Activated CD8-positive, alpha-beta T cell treated with anti-CD3 and anti-CD28 coated beads for 36 hours (primary cell): Measurements from ENCODE around the gene OGFR. TPM values are rescaled to one million over a fixed set of nuclear protein-coding genes. Genes with fewer than 3 reads are reported as not detected.

Experiments
- ATAC-seq: fragments of 200-7000 bp; cut with Tn5 transposase; one replicate; pipeline ENCODE4 v1.10.0; 2021; ENCODE audit warnings: mild to moderate bottlenecking, moderate library complexity
- CTCF ChIA-PET: fragments of 350-600 bp; sonication (Branson Sonifier 250); formaldehyde crosslinking; loops from one replicate; lab custom pipeline; 2021; ENCODE audit warnings: antibody characterized with exemption; lab: Charles Lee
- POLR2A ChIA-PET: fragments of 350-600 bp; sonication (Branson Sonifier 250); formaldehyde crosslinking; loops from one replicate; lab custom pipeline; 2021; ENCODE audit warnings: antibody characterized with exemption; lab: Charles Lee
- DNase-seq: peaks from one replicate; pipeline ENCODE4 v3.0.0-alpha.2; 2020
- H3K27ac Mint-ChIP-seq: one replicate; pipeline ENCODE4 v1.8.0; 2021; ENCODE audit warnings: mild to moderate bottlenecking, mixed read lengths
- H3K27me3 Mint-ChIP-seq: one replicate; pipeline ENCODE4 v1.8.0; 2021; ENCODE audit warnings: mixed read lengths
- H3K36me3 Mint-ChIP-seq: one replicate; pipeline ENCODE4 v1.8.0; 2021; ENCODE audit warnings: low read depth, mixed read lengths
- H3K4me1 Mint-ChIP-seq: one replicate; pipeline ENCODE4 v1.8.0; 2021; ENCODE audit warnings: low read depth, mixed read lengths
- H3K4me3 Mint-ChIP-seq: one replicate; pipeline ENCODE4 v1.8.0; 2021; ENCODE audit warnings: mild to moderate bottlenecking, moderate library complexity, mixed read lengths
- H3K9me3 Mint-ChIP-seq: one replicate; pipeline ENCODE4 v1.8.0; 2021; ENCODE audit warnings: mixed read lengths
- intact Hi-C: fragments of 100-400 bp; cut with micrococcal nuclease; formaldehyde crosslinking; loops from one replicate; pipeline ENCODE4 v1.10.0; 2022
- total RNA-seq, 2 experiments: library from RNA; stranded (reverse); gene quantifications; one replicate each; pipeline ENCODE4 v1.2.3, GENCODE V29; 2021
- TF ChIP-seq, protein P1 (sequence below): fragments of 200-600 bp; IDR thresholded peaks from one replicate; pipeline ENCODE4 v1.8.0; 2022; ENCODE audit warnings: antibody characterized with exemption, mild to moderate bottlenecking

The OGFR gene
- total RNA-seq, 2 experiments from 2014 or later: 53.6 to 55.2 TPM

DNA sequence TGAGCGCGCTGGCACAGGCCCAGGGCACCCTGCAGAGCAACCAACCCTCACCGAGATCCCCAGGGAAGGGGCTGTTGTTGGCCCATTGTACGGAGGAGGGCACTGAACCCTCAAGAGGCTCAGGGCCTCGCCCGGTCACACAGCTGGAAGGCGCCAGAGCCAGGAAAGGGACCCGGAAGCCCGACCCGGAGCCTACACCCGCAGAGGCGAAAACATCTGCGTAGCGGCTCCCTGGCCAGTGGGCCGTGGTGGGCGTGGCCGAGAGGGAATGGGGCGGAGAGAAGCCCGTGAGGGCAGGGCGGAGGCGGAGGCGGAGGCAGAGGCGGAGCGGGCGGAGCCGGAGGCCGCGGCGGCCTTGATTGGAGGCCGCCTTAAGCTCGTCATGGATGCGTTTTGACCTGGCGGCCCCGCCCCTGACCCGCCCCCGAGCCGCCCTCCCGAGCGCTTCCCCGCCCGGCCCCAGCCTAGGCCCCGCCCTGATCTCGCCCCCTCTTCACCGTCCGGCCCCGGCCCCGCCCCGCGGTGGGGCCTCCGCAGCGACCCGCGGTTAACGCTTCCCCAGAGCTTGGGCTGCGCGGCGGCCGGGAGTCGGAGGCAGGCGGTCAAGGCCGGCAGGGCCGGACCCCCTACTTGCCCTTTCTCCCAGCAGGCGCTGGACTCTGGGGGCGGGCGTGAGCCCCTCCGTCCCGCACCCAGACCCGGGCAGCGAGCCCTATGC, 10.5 kb upstream of the OGFR start:
- ATAC-seq: peak; percentile 82
- Mint-ChIP-seq H3K27ac (peak overlapping the region; percentile 91), H3K4me3 (peak overlapping the region; percentile 83), H3K36me3 (peaks cover 16% of the 10 kb centered on the region), H3K4me1 (peaks cover 34% of the 10 kb centered on the region), H3K27me3 (no peaks in the 10 kb centered on the region), H3K9me3 (no peaks in the 10 kb centered on the region)
- intact Hi-C loops: loop anchor here (5.0 to 10.0 kb wide), 2 partner anchors 139 to 292 kb away; no protein-coding TSS in a partner anchor
- ChIA-PET POLR2A (interaction anchor here (1.0 to 3.6 kb wide), 6 partner anchors 10 to 178 kb away, joined by 3 to 12 read pairs (median 8); partner anchors contain the start of gene SLCO4A1), CTCF (interaction anchor here (0.9 to 4.7 kb wide), 6 partner anchors 10 to 176 kb away, joined by 3 to 33 read pairs (median 4); partner anchors contain the start of gene SLCO4A1)
- DNase-seq: peak; percentile 97
- TF ChIP-seq, protein P1, sequence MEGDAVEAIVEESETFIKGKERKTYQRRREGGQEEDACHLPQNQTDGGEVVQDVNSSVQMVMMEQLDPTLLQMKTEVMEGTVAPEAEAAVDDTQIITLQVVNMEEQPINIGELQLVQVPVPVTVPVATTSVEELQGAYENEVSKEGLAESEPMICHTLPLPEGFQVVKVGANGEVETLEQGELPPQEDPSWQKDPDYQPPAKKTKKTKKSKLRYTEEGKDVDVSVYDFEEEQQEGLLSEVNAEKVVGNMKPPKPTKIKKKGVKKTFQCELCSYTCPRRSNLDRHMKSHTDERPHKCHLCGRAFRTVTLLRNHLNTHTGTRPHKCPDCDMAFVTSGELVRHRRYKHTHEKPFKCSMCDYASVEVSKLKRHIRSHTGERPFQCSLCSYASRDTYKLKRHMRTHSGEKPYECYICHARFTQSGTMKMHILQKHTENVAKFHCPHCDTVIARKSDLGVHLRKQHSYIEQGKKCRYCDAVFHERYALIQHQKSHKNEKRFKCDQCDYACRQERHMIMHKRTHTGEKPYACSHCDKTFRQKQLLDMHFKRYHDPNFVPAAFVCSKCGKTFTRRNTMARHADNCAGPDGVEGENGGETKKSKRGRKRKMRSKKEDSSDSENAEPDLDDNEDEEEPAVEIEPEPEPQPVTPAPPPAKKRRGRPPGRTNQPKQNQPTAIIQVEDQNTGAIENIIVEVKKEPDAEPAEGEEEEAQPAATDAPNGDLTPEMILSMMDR: no peak

DNA sequence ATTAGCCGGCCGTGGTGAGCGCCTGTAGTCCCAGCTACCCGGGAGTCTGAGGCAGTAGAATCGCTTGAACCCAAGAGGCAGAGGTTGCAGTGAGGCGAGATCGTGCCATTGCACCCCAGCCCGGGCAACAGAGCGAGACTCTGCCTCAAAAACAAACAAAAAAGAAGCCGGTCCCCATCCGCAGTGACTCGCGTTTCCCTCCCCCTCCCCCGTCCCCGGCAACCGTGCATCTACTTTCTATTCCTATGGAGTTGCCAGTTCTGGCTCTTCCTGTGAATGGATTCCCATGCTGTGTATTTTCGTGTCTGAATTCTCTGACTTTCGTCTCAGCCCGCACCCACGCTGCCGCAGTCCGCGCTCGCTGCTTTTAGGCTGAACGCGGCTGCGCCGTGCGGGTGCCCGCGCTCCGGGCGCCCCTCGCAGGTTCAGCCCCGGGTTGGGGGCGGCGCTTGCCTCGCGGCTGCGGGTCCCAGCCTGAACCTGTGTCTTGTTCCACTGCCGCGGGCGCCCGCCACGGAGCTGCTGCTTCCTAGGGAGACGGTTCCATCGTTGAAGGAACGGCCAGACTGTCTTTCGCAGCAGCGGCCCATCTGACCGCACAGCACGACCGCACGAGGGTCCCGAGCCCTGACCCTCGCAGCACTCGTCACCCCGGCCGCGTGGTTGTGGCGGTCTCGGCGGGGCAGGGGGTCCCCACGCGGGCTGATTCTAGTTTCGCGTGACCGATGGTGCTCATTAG, 9.4 kb upstream of the OGFR start:
- Mint-ChIP-seq H3K27ac (peak overlapping the region; percentile 91), H3K4me1 (peaks cover 34% of the 10 kb centered on the region), H3K27me3 (no peaks in the 10 kb centered on the region), H3K9me3 (no peaks in the 10 kb centered on the region), H3K4me3 (peak overlapping the region; percentile 83), H3K36me3 (peaks cover 25% of the 10 kb centered on the region)
- TF ChIP-seq, protein P1: no peak
- DNase-seq (peak; percentile 83), ATAC-seq (peak; percentile 12)
- intact Hi-C loops: loop anchor here (10.0 kb wide), 1 partner anchor 140 kb away; no protein-coding TSS in a partner anchor
- ChIA-PET POLR2A (interaction anchor here (0.8 to 3.6 kb wide), 7 partner anchors 9 to 177 kb away, joined by 3 to 12 read pairs (median 7); partner anchors contain the start of gene SLCO4A1), CTCF (interaction anchor here (0.9 to 4.7 kb wide), 5 partner anchors 9 to 179 kb away, joined by 3 to 33 read pairs (median 3); no protein-coding TSS in a partner anchor)

DNA sequence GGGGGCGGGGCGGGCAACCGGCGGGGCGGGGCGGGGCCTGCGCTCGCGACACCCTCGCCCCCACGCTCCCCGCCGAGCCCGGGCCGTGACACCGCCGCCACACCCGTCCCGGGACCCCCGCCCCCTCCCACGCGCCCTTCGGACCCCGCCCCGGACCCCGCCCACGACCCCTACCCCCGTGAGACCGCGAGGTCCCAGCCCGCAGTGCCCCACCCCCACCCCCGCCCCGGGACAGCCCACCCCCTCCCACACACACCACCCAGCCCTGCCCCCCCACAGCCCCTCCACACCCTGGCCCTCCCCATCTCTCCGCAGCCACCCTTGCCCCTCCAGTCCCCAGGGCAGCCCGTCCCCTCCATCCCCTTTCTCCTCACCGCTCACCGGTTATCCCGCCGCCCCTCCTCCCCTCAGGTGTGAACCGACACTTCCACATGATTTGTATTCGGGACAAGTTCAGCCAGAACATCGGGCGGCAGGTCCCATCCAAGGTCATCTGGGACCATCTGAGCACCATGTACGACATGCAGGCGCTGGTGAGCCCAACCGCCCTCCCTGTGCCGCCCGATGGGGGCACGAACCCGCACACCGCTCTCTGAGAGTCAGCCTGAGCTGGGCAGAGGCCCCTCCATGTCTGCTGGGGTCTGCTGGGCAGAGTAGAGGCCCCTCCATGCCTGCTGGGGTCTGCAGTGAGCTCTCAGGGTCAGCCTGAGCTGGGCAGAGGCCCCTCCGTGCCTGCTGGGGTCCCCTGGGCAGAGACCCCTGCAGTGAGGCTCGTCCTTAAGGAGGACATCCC, 7.7 kb upstream of the OGFR start:
- no peak for ATAC-seq
- H3K27me3 Mint-ChIP-seq: no peaks in the 10 kb centered on the region
- peak overlapping the region; percentile 85 for H3K27ac Mint-ChIP-seq

More for the DNA sequence above, 7.7 kb upstream of the OGFR start:
- H3K4me3 Mint-ChIP-seq: peak overlapping the region; percentile 80
- H3K9me3 Mint-ChIP-seq: no peaks in the 10 kb centered on the region
- POLR2A ChIA-PET: interaction anchor here (0.7 to 3.6 kb wide), 3 partner anchors 9 to 154 kb away, joined by 3 to 11 read pairs (median 7); partner anchors contain the start of gene SLCO4A1
- TF ChIP-seq, protein P1: no peak
- peak; percentile 12 for DNase-seq
- peaks cover 26% of the 10 kb centered on the region for H3K4me1 Mint-ChIP-seq
- H3K36me3 Mint-ChIP-seq: peaks cover 29% of the 10 kb centered on the region
- intact Hi-C loops: loop anchor here (10.0 kb wide), 1 partner anchor 142 kb away; no protein-coding TSS in a partner anchor
- CTCF ChIA-PET: interaction anchor here (0.9 to 4.7 kb wide), 5 partner anchors 12 to 196 kb away, joined by 3 to 33 read pairs (median 3); partner anchors contain the start of gene TCFL5
